Hepatocyte (in vitro differentiated cells): ENCODE measurements around the gene SIX2.

Source experiments
- EZH2 ChIP-seq: fragments of 200-600 bp; sonication (generic); IDR thresholded peaks from 2 replicates; pipeline ENCODE4 v1.6.1; 2016; ENCODE audit warnings: antibody characterized with exemption, mild to moderate bottlenecking, borderline replicate concordance
- EZH2phosphoT487 ChIP-seq: fragments of 200-600 bp; sonication (generic); IDR thresholded peaks from one replicate; pipeline ENCODE4 v1.6.1; 2018; ENCODE audit warnings: antibody characterized with exemption, mild to moderate bottlenecking, low read depth, moderate library complexity; ENCODE audit not compliant: unreplicated experiment, severe bottlenecking
- TF ChIP-seq, protein P1 (sequence below): fragments of 200-600 bp; sonication (generic); IDR thresholded peaks from 2 replicates; pipeline ENCODE4 v1.5.1; 2016; ENCODE audit warnings: antibody characterized with exemption, mild to moderate bottlenecking; ENCODE audit not compliant: poor library complexity

DNA sequence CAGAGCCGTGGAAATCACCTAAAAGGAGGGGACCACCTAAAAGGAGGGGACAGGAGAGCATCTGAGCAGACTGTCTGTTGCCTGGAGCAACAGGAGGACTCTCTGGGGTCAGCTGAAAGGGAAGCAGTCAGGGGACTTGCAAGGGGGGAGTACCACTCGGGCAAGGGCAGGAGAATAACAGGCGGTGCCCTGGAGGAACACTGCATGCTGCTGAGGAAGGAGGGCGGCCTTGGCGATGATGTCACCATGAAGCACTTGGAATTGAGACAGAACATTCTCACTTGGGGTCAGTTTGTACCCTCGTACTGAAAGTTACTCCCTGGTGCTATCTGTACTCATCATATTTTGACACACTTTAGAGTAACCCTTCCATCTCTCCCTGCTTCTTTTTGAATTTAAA lies 49.4 kb downstream of the SIX2 start:
- TF ChIP-seq EZH2 (no peak), EZH2phosphoT487 (no peak)
- TF ChIP-seq, protein P1, sequence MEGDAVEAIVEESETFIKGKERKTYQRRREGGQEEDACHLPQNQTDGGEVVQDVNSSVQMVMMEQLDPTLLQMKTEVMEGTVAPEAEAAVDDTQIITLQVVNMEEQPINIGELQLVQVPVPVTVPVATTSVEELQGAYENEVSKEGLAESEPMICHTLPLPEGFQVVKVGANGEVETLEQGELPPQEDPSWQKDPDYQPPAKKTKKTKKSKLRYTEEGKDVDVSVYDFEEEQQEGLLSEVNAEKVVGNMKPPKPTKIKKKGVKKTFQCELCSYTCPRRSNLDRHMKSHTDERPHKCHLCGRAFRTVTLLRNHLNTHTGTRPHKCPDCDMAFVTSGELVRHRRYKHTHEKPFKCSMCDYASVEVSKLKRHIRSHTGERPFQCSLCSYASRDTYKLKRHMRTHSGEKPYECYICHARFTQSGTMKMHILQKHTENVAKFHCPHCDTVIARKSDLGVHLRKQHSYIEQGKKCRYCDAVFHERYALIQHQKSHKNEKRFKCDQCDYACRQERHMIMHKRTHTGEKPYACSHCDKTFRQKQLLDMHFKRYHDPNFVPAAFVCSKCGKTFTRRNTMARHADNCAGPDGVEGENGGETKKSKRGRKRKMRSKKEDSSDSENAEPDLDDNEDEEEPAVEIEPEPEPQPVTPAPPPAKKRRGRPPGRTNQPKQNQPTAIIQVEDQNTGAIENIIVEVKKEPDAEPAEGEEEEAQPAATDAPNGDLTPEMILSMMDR = no peak
